IMR-90 (cell line): ENCODE data around the gene MICAL3. TPM values are rescaled to one million over a fixed set of nuclear protein-coding genes. Genes with fewer than 3 reads are reported as not detected.

Experiments used
- ATAC-seq: fragments of 200-7000 bp; cut with Tn5 transposase; 2 replicates; pipeline ENCODE4 v1.9.1; 2020; ENCODE audit warnings: low read depth, mild to moderate bottlenecking, moderate library complexity
- BruUV-seq: library from RNA; stranded (reverse); fragments of 400-500 nt; replicated peaks from 2 replicates; lab custom pipeline; 2021; lab: Mats Ljungman, UMichigan
- CTCF ChIA-PET: fragments of 300-600 bp; formaldehyde crosslinking; extraction: SDS; loops from one replicate; lab custom pipeline; 2021; ENCODE audit warnings: antibody characterized with exemption; lab: Yijun Ruan, JAX
- POLR2A ChIA-PET: fragments of 300-600 bp; sonication (Branson Sonifier 250); formaldehyde crosslinking; loops from one replicate; lab custom pipeline; 2022; ENCODE audit warnings: antibody characterized with exemption; ENCODE audit not compliant: unreplicated experiment; lab: Charles Lee
- DNase-seq: peaks from one replicate; pipeline ENCODE4 v3.0.0; 2013
- H2AFZ ChIP-seq: replicated peaks from 2 replicates; pipeline ENCODE3; 2013; ENCODE audit warnings: low read length, mild to moderate bottlenecking; ENCODE audit not compliant: poor library complexity
- H2AK5ac ChIP-seq: 2 replicates; pipeline ENCODE4 v1.6.1; 2013; ENCODE audit warnings: low read depth, low read length, inconsistent platforms
- H2AK9ac ChIP-seq: replicated peaks from 2 replicates; pipeline ENCODE3; 2013; ENCODE audit warnings: mild to moderate bottlenecking, low read depth, low read length, moderate library complexity; ENCODE audit not compliant: poor library complexity
- H2BK120ac ChIP-seq: 2 replicates; pipeline ENCODE4 v1.6.1; 2013; ENCODE audit warnings: low read depth, low read length, inconsistent platforms
- H2BK15ac ChIP-seq: 3 replicates; pipeline ENCODE4 v1.6.1; 2013; ENCODE audit warnings: low read depth, low read length, inconsistent platforms
- H2BK20ac ChIP-seq: 2 replicates; pipeline ENCODE4 v1.6.1; 2013; ENCODE audit warnings: low read depth, mild to moderate bottlenecking, inconsistent platforms, low read length, moderate library complexity
- H2BK5ac ChIP-seq: 2 replicates; pipeline ENCODE4 v1.6.1; 2013; ENCODE audit warnings: mild to moderate bottlenecking, low read depth, low read length, inconsistent platforms; ENCODE audit not compliant: poor library complexity, severe bottlenecking
- H3K14ac ChIP-seq: replicated peaks from 2 replicates; pipeline ENCODE4 v1.6.1; 2013; ENCODE audit warnings: low read depth, low read length, inconsistent platforms
- H3K18ac ChIP-seq: 2 replicates; pipeline ENCODE4 v1.6.1; 2013; ENCODE audit warnings: low read depth, low read length, control low read depth
- H3K23ac ChIP-seq: 2 replicates; pipeline ENCODE4 v1.6.1; 2013; ENCODE audit warnings: low read depth, low read length, inconsistent platforms
- H3K27ac ChIP-seq: 2 replicates; pipeline ENCODE4 v1.5.1; 2013; ENCODE audit warnings: mild to moderate bottlenecking, control low read depth, low read length; ENCODE audit not compliant: insufficient read depth
- H3K27me3 ChIP-seq: 2 replicates; pipeline ENCODE4 v1.6.1; 2013; ENCODE audit warnings: low read length; ENCODE audit not compliant: control insufficient read depth, insufficient read depth
- H3K36me3 ChIP-seq: 2 replicates; pipeline ENCODE4 v1.6.1; 2013; ENCODE audit warnings: low read length, mixed read lengths; ENCODE audit not compliant: control insufficient read depth, insufficient read depth
- H3K4ac ChIP-seq: 2 replicates; pipeline ENCODE4 v1.6.1; 2013; ENCODE audit warnings: low read depth, low read length, inconsistent platforms
- H3K4me1 ChIP-seq: 2 replicates; pipeline ENCODE4 v1.6.1; 2013; ENCODE audit warnings: low read length, mixed read lengths; ENCODE audit not compliant: control insufficient read depth, insufficient read depth
- H3K4me2 ChIP-seq: 2 replicates; pipeline ENCODE4 v1.6.1; 2013; ENCODE audit warnings: low read depth, mild to moderate bottlenecking, control low read depth, low read length, moderate library complexity
- H3K4me3 ChIP-seq: 2 replicates; pipeline ENCODE4 v1.5.1; 2013; ENCODE audit warnings: low read depth, mild to moderate bottlenecking, control low read depth, low read length, moderate library complexity; ENCODE audit not compliant: insufficient read depth
- H3K56ac ChIP-seq: 2 replicates; pipeline ENCODE4 v1.6.1; 2013; ENCODE audit warnings: low read length, inconsistent platforms; ENCODE audit not compliant: insufficient read depth; ENCODE audit errors: extremely low read depth
- H3K79me1 ChIP-seq, 2 experiments: 2 replicates each; pipeline ENCODE4 v1.6.1; 2013; ENCODE audit warnings: low read length in 2 of 2, inconsistent platforms in 1 of 2, low read depth in 1 of 2
- H3K9ac ChIP-seq: 2 replicates; pipeline ENCODE4 v1.6.1; 2013; ENCODE audit warnings: low read depth, low read length, control low read depth
- H3K9me1 ChIP-seq: 2 replicates; pipeline ENCODE4 v1.6.1; 2013; ENCODE audit warnings: low read length, inconsistent platforms; ENCODE audit not compliant: insufficient read depth
- H3K9me3 ChIP-seq: 2 replicates; pipeline ENCODE4 v1.6.1; 2013; ENCODE audit warnings: low read length; ENCODE audit not compliant: control insufficient read depth, insufficient read depth
- H4K20me1 ChIP-seq: 2 replicates; pipeline ENCODE4 v1.6.1; 2013; ENCODE audit warnings: low read length, inconsistent platforms; ENCODE audit not compliant: insufficient read depth
- H4K5ac ChIP-seq: 2 replicates; pipeline ENCODE4 v1.6.1; 2013; ENCODE audit warnings: mild to moderate bottlenecking, low read depth, low read length, control low read depth
- H4K8ac ChIP-seq, 2 experiments: 2 replicates each; pipeline ENCODE4 v1.6.1; 2013; ENCODE audit warnings: low read depth in 2 of 2, low read length in 2 of 2, control low read depth in 1 of 2, inconsistent platforms in 1 of 2
- H4K91ac ChIP-seq: 2 replicates; pipeline ENCODE4 v1.6.1; 2013; ENCODE audit warnings: low read depth, low read length, inconsistent platforms; ENCODE audit not compliant: insufficient read depth
- CEBPB ChIP-seq: IDR thresholded peaks from 2 replicates; pipeline ENCODE4 v1.6.1; 2012; ENCODE audit warnings: low read depth, low read length, improper control_type of control experiment
- WGBS, 2 experiments: methylation state at CpG; one replicate each; pipeline versions ENCODE4 v1.1.5 to v1.1.7; 2013; ENCODE audit warnings: missing lambda C conversion rate in 2 of 2; ENCODE audit not compliant: insufficient read length in 1 of 2; ENCODE audit errors: extremely low coverage in 2 of 2; 5-methylcytosine and 5-hydroxymethylcytosine counted together
- dilution Hi-C: fragments of 300-500 bp; cut with HindIII; formaldehyde crosslinking; loops from one replicate; pipeline ENCODE4 v1.14.3; 2018; ENCODE audit warnings: low sequenced_read_pairs; ENCODE audit not compliant: unreplicated experiment
- in situ Hi-C: fragments of 300-500 bp; cut with MboI; formaldehyde crosslinking; loops from 3 replicates; pipeline ENCODE4 v1.14.3; 2019; ENCODE audit warnings: low sequenced_read_pairs, inconsistent platforms, mixed read lengths
- intact Hi-C: fragments of 100-400 bp; cut with micrococcal nuclease; formaldehyde crosslinking; loops from 2 replicates; pipeline ENCODE4 v1.10.0; 2022
- polyA plus RNA-seq, 3 experiments: library from polyadenylated mRNA; depleted of rRNA; stranded (reverse); fragments of >200 nt; gene quantifications; 2 replicates each; pipeline ENCODE4 v1.2.3, GENCODE V29; 2012; ENCODE audit warnings: low replicate concordance in 1 of 3
- total RNA-seq: library from RNA; depleted of rRNA; stranded (reverse); fragments of >200 nt; gene quantifications from 2 replicates; pipeline ENCODE4 v1.2.3, GENCODE V29; 2012

MICAL3 gene
- total and polyA plus RNA-seq, 2 of the 4 experiments (the other 2 are of a cell fraction): 17.6 to 26.8 TPM

DNA sequence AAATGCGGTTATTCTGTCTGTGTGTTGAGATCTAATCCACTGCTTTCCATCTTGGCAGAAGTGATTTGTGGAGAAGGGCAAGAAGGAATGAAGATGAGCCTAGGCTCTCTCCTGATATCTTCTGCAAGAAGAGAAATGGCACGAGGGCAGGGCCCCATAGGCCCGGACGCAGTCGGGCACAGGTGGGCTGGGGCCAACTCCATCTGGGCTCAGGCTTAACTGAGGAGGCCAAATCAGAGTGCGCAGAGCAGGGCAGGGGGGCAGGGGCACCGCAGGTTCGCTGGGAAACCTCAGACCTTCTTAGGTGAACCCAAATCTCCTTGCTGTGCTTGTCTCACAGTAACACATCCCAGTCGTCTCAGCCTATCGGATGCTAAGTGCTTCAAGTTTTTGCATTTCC, 217.3 kb downstream of the MICAL3 start:
- CTCF ChIA-PET: no interaction called here
- H3K4me2 ChIP-seq: no peak overlapping the region

More for the DNA sequence above, 217.3 kb downstream of the MICAL3 start:
- POLR2A ChIA-PET: no interaction called here
- H3K27ac ChIP-seq: peak overlapping the region; percentile 22; the same call in 1 of the 2 replicates
- no peaks in the 10 kb centered on the region for H4K20me1 ChIP-seq
- no peak overlapping the region for H3K14ac ChIP-seq
- H3K23ac ChIP-seq: no peak overlapping the region
- TF ChIP-seq CEBPB: no peak
- no peak overlapping the region for H2BK20ac ChIP-seq
- no peak overlapping the region for H4K91ac ChIP-seq
- H4K5ac ChIP-seq: no peak overlapping the region
- H2AK5ac ChIP-seq: no peak overlapping the region
- H2BK120ac ChIP-seq: no peak overlapping the region
- 95% methylated on average over 8 of the region's 10 CpGs; no CpG with 5 or more reads in 1 of the 2 experiments for WGBS, 2 experiments
- no peak overlapping the region for H3K4ac ChIP-seq
- H3K56ac ChIP-seq: no peak overlapping the region
- H3K36me3 ChIP-seq: peaks cover 26% of the 10 kb centered on the region
- H4K8ac ChIP-seq: peak overlapping the region in 1 of 2 experiments; percentile 9; a peak in 1 of 4 replicates
- BruUV-seq: no TSS peak
- DNase-seq: no peak
- H2AK9ac ChIP-seq: no peak overlapping the region
- H3K4me3 ChIP-seq: no peak overlapping the region
- no peak overlapping the region for H2BK15ac ChIP-seq
- no peaks in the 10 kb centered on the region for H3K27me3 ChIP-seq
- no peaks in the 10 kb centered on the region; the same call in 1 of the 2 replicates for H3K9me1 ChIP-seq
- intact Hi-C loops (no loop called here), dilution Hi-C loops (no loop called here), in situ Hi-C loops (loop anchor here (25.0 kb wide), 1 partner anchor 720 kb away; the partner anchor contains the start of gene IL17RA)
- no peaks in the 10 kb centered on the region for H3K9me3 ChIP-seq
- H3K79me1 ChIP-seq: no peaks in the 10 kb centered on the region
- no peak overlapping the region for H2BK5ac ChIP-seq
- H3K9ac ChIP-seq: no peak overlapping the region
- 0 out of 2 replicates have a peak overlapping the region, but pooled peaks have one; percentile 4 for H3K18ac ChIP-seq
- H2AFZ ChIP-seq: no peak overlapping the region
- no peak for ATAC-seq
- H3K4me1 ChIP-seq: peaks cover 9% of the 10 kb centered on the region
